SK-N-SH treated with all-trans-retinoic acid at 6 μM for 48 hours (cell line): ENCODE data around the gene STARD4.
A peak's percentile ranks its signal among the peaks of the same experiment; 100 is the strongest.

Experiments
- ATAC-seq: fragments of 200-7000 bp; cut with Tn5 transposase; 3 replicates; pipeline ENCODE4 v1.9.1; 2020; ENCODE audit warnings: mild to moderate bottlenecking, moderate library complexity
- ARNTL ChIP-seq: fragments of 450-650 bp; formaldehyde crosslinking; IDR thresholded peaks from 2 replicates; pipeline ENCODE4 v1.5.0; 2020; ENCODE audit warnings: low read depth, mild to moderate bottlenecking, moderate library complexity, borderline replicate concordance
- CSDC2 ChIP-seq: fragments of 250-450 bp; sonication (Bioruptor Pico); IDR thresholded peaks from 2 replicates; pipeline ENCODE4 v1.5.0; 2020; ENCODE audit warnings: mild to moderate bottlenecking, moderate library complexity
- CSRNP3 ChIP-seq: fragments of 250-450 bp; sonication (Bioruptor Pico); IDR thresholded peaks from 2 replicates; pipeline ENCODE4 v1.5.1; 2021; ENCODE audit warnings: mild to moderate bottlenecking, moderate library complexity
- ESRRG ChIP-seq: fragments of 250-450 bp; sonication (Bioruptor Pico); IDR thresholded peaks from 2 replicates; pipeline ENCODE4 v1.6.1; 2021; ENCODE audit warnings: mild to moderate bottlenecking
- GLIS3 ChIP-seq: fragments of 250-450 bp; sonication (Bioruptor Pico); IDR thresholded peaks from 2 replicates; pipeline ENCODE4 v1.5.0; 2020; ENCODE audit warnings: mild to moderate bottlenecking, moderate library complexity
- ISL1 ChIP-seq: fragments of 250-450 bp; sonication (Bioruptor Pico); IDR thresholded peaks from 2 replicates; pipeline ENCODE4 v2.1.2; 2022; ENCODE audit warnings: mild to moderate bottlenecking, moderate library complexity
- OSR1 ChIP-seq: fragments of 250-450 bp; sonication (Bioruptor Pico); IDR thresholded peaks from 2 replicates; pipeline ENCODE4 v1.8.0; 2022; ENCODE audit warnings: moderate library complexity, mild to moderate bottlenecking, inconsistent platforms
- PATZ1 ChIP-seq: fragments of 250-450 bp; sonication (Bioruptor Pico); IDR thresholded peaks from 2 replicates; pipeline ENCODE4 v1.8.0; 2020; ENCODE audit warnings: mild to moderate bottlenecking, moderate library complexity, borderline replicate concordance
- POU6F1 ChIP-seq: fragments of 250-450 bp; sonication (Bioruptor Pico); IDR thresholded peaks from 2 replicates; pipeline ENCODE4 v1.8.0; 2021; ENCODE audit warnings: low read depth, mild to moderate bottlenecking, moderate library complexity, borderline replicate concordance
- PPARA ChIP-seq: fragments of 250-450 bp; sonication (Bioruptor Pico); IDR thresholded peaks from 2 replicates; pipeline ENCODE4 v1.5.0; 2020; ENCODE audit warnings: mild to moderate bottlenecking, borderline replicate concordance
- RARB ChIP-seq: fragments of 250-450 bp; sonication (Bioruptor Pico); IDR thresholded peaks from 2 replicates; pipeline ENCODE4 v1.8.0; 2021; ENCODE audit warnings: mild to moderate bottlenecking, moderate library complexity
- SNAI2 ChIP-seq: fragments of 250-450 bp; sonication (Bioruptor Pico); IDR thresholded peaks from 2 replicates; pipeline ENCODE4 v1.5.0; 2020; ENCODE audit warnings: mild to moderate bottlenecking, moderate library complexity
- TCF4 ChIP-seq: fragments of 250-450 bp; sonication (Bioruptor Pico); IDR thresholded peaks from 2 replicates; pipeline ENCODE4 v1.8.0; 2021; ENCODE audit warnings: mild to moderate bottlenecking, moderate library complexity, borderline replicate concordance
- TOX ChIP-seq: fragments of 250-450 bp; sonication (Bioruptor Pico); IDR thresholded peaks from 2 replicates; pipeline ENCODE4 v1.8.0; 2021; ENCODE audit warnings: mild to moderate bottlenecking, moderate library complexity, borderline replicate concordance
- TSHZ2 ChIP-seq: fragments of 250-450 bp; sonication (Bioruptor Pico); IDR thresholded peaks from 2 replicates; pipeline ENCODE4 v1.5.0; 2020; ENCODE audit warnings: mild to moderate bottlenecking, moderate library complexity
- ZC3H10 ChIP-seq: fragments of 250-450 bp; sonication (Bioruptor Pico); IDR thresholded peaks from 2 replicates; pipeline ENCODE4 v1.5.1; 2021; ENCODE audit warnings: mild to moderate bottlenecking, moderate library complexity
- ZFP3 ChIP-seq: fragments of 250-450 bp; sonication (Bioruptor Pico); IDR thresholded peaks from 2 replicates; pipeline ENCODE4 v1.5.0; 2020; ENCODE audit warnings: mild to moderate bottlenecking, moderate library complexity
- ZFP30 ChIP-seq: fragments of 450-650 bp; formaldehyde crosslinking; IDR thresholded peaks from 2 replicates; pipeline ENCODE4 v1.5.0; 2022; ENCODE audit warnings: mild to moderate bottlenecking, moderate library complexity
- ZNF565 ChIP-seq: fragments of 450-650 bp; formaldehyde crosslinking; conservative IDR thresholded peaks from 2 replicates; pipeline ENCODE4 v1.5.0; 2020; ENCODE audit warnings: low read depth, mild to moderate bottlenecking, moderate library complexity
- ZNF70 ChIP-seq: fragments of 450-650 bp; formaldehyde crosslinking; IDR thresholded peaks from 2 replicates; pipeline ENCODE4 v1.5.0; 2020; ENCODE audit warnings: mild to moderate bottlenecking, moderate library complexity
- ZNF8 ChIP-seq: fragments of 450-650 bp; formaldehyde crosslinking; IDR thresholded peaks from 2 replicates; pipeline ENCODE4 v1.5.0; 2020; ENCODE audit warnings: mild to moderate bottlenecking, moderate library complexity

Gene STARD4

GRCh38 chr5:111552896-111553295 is 40.6 kb upstream of the STARD4 start:
- TF ChIP-seq ARNTL (CRISPR knock-in tag) (no peak), ZNF565 (CRISPR knock-in tag) (no peak), TSHZ2 (CRISPR knock-in tag) (no peak), POU6F1 (CRISPR knock-in tag) (no peak), ZFP3 (no peak), GLIS3 (CRISPR knock-in tag) (no peak), PPARA (CRISPR knock-in tag) (no peak), TOX (CRISPR knock-in tag) (no peak), CSRNP3 (CRISPR knock-in tag) (no peak), TCF4 (CRISPR knock-in tag) (no peak)
- TF ChIP-seq, all 23 proteins: peak for 0
- ATAC-seq = no peak

- ATAC-seq = no peak
- TF ChIP-seq ZC3H10 (CRISPR knock-in tag) (no peak), TCF4 (CRISPR knock-in tag) (no peak), OSR1 (no peak)
- TF ChIP-seq, all 23 proteins: peak for 0
These were observed 40.2 kb upstream of the STARD4 start for GRCh38 chr5:111552492-111552891.

GRCh38 chr5:111551569-111552275 is 39.4 kb upstream of the STARD4 start:
- peak; percentile 18 for ATAC-seq
- TF ChIP-seq ARNTL (CRISPR knock-in tag) (no peak), ZNF565 (CRISPR knock-in tag) (no peak), ZNF70 (CRISPR knock-in tag) (no peak), TCF4 (CRISPR knock-in tag) (no peak), ISL1 (CRISPR knock-in tag) (no peak), CSDC2 (CRISPR knock-in tag) (no peak), TSHZ2 (CRISPR knock-in tag) (no peak), ZFP30 (CRISPR knock-in tag) (no peak), OSR1 (no peak), POU6F1 (CRISPR knock-in tag) (no peak), ZNF8 (CRISPR knock-in tag) (no peak), SNAI2 (CRISPR knock-in tag) (no peak), PATZ1 (CRISPR knock-in tag) (no peak), ZFP3 (no peak), ZC3H10 (CRISPR knock-in tag) (no peak), PPARA (CRISPR knock-in tag) (no peak), GLIS3 (CRISPR knock-in tag) (no peak), RARB (no peak), ESRRG (CRISPR knock-in tag) (no peak), TOX (CRISPR knock-in tag) (no peak)
